SU-DHL-6 (cell line): ENCODE measurements around the gene LOXL1.

Source experiments
- H2AFZ ChIP-seq: fragments of 200-600 bp; sonication (generic); 2 replicates; pipeline ENCODE4 v1.6.1; 2014; ENCODE audit warnings: low read depth, mild to moderate bottlenecking, moderate library complexity, mixed read lengths, antibody characterized with exemption, low read length; ENCODE audit not compliant: severe bottlenecking
- H3F3A ChIP-seq: fragments of 200-600 bp; shearing (Covaris generic); 2 replicates; pipeline ENCODE4 v1.6.0; 2016; ENCODE audit warnings: antibody characterized with exemption, mild to moderate bottlenecking; ENCODE audit not compliant: insufficient read depth
- H3K27ac ChIP-seq: fragments of 200-600 bp; sonication (generic); 2 replicates; pipeline ENCODE4 v1.5.1; 2016; ENCODE audit warnings: low read depth, mild to moderate bottlenecking, low read length, moderate library complexity, mixed read lengths
- H3K27me3 ChIP-seq: fragments of 200-600 bp; sonication (generic), shearing (Covaris generic); 2 replicates; pipeline ENCODE4 v1.6.0; 2014; ENCODE audit warnings: mild to moderate bottlenecking, low read length
- H3K36me3 ChIP-seq: fragments of 200-600 bp; sonication (generic); 2 replicates; pipeline ENCODE4 v1.6.1; 2014; ENCODE audit warnings: mild to moderate bottlenecking, low read length, mixed read lengths
- H3K4me2 ChIP-seq: fragments of 300-600, 200-600 bp; shearing (Covaris generic), sonication (generic); 2 replicates; pipeline ENCODE4 v1.6.0; 2014; ENCODE audit warnings: low read length, low read depth, mild to moderate bottlenecking; ENCODE audit not compliant: poor library complexity, severe bottlenecking
- H3K4me3 ChIP-seq: fragments of 200-600 bp; sonication (generic); 2 replicates; pipeline ENCODE4 v1.5.1; 2014; ENCODE audit warnings: antibody characterized with exemption, low read length, mild to moderate bottlenecking, mixed read lengths; ENCODE audit not compliant: insufficient read depth, poor library complexity, severe bottlenecking
- H3K79me2 ChIP-seq: fragments of 200-600 bp; sonication (generic); 2 replicates; pipeline ENCODE4 v1.6.1; 2014; ENCODE audit warnings: mild to moderate bottlenecking, low read length, moderate library complexity; ENCODE audit not compliant: insufficient read depth
- H3K9ac ChIP-seq: fragments of 200-600 bp; sonication (generic); 2 replicates; pipeline ENCODE4 v1.7.0; 2014; ENCODE audit warnings: mild to moderate bottlenecking, low read length
- H3K9me2 ChIP-seq: fragments of 200-600 bp; sonication (generic); replicated peaks from 2 replicates; pipeline ENCODE4 v1.6.1; 2014; ENCODE audit warnings: low read length; ENCODE audit not compliant: insufficient read depth
- H3K9me3 ChIP-seq: fragments of 200-600 bp; sonication (generic); 2 replicates; pipeline ENCODE4 v1.6.1; 2014; ENCODE audit warnings: low read length, mixed read lengths; ENCODE audit not compliant: insufficient read depth
- H4K20me1 ChIP-seq: fragments of 200-600 bp; sonication (generic); 2 replicates; pipeline ENCODE4 v1.6.1; 2014; ENCODE audit warnings: low read depth, mild to moderate bottlenecking, antibody characterized with exemption, low read length, moderate library complexity, mixed read lengths
- EZH2phosphoT487 ChIP-seq: fragments of 200-600 bp; sonication (generic), shearing (Covaris generic); conservative IDR thresholded peaks from 2 replicates; pipeline ENCODE4 v1.6.1; 2018; ENCODE audit warnings: mild to moderate bottlenecking, antibody characterized with exemption, low read length, moderate library complexity, mixed read lengths
- TF ChIP-seq, protein P1 (sequence below): fragments of 200-600 bp; sonication (generic); IDR thresholded peaks from one replicate; pipeline ENCODE4 v1.5.1; 2017; ENCODE audit warnings: antibody characterized with exemption, mild to moderate bottlenecking, low read length, moderate library complexity; ENCODE audit not compliant: insufficient read depth, poor library complexity, severe bottlenecking

Gene LOXL1

DNA sequence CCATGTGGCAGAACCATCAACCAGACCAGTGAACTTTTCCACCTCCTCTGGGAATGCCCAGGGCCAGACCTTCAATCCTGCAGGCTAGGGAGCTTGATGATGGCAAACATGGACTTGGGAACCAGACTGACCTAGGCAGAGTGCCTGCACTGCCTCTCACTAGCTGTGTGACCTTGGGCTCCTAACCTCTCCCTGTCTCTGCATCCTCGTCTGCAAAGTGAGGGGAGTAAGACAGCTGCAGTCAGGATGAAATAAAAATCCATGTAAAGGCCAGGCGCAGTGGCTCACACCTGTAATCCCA is 17.5 kb upstream of the LOXL1 start:
- H3K27ac ChIP-seq, result no peak overlapping the region
- H3K79me2 ChIP-seq, result no peaks in the 10 kb centered on the region
- H3K9ac ChIP-seq, result no peak overlapping the region
- no peaks in the 10 kb centered on the region for H3K9me2 ChIP-seq
- no peak for TF ChIP-seq EZH2phosphoT487
- TF ChIP-seq, protein P1, sequence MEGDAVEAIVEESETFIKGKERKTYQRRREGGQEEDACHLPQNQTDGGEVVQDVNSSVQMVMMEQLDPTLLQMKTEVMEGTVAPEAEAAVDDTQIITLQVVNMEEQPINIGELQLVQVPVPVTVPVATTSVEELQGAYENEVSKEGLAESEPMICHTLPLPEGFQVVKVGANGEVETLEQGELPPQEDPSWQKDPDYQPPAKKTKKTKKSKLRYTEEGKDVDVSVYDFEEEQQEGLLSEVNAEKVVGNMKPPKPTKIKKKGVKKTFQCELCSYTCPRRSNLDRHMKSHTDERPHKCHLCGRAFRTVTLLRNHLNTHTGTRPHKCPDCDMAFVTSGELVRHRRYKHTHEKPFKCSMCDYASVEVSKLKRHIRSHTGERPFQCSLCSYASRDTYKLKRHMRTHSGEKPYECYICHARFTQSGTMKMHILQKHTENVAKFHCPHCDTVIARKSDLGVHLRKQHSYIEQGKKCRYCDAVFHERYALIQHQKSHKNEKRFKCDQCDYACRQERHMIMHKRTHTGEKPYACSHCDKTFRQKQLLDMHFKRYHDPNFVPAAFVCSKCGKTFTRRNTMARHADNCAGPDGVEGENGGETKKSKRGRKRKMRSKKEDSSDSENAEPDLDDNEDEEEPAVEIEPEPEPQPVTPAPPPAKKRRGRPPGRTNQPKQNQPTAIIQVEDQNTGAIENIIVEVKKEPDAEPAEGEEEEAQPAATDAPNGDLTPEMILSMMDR, result no peak
- H3K27me3 ChIP-seq, result no peaks in the 10 kb centered on the region
- H4K20me1 ChIP-seq, result no peaks in the 10 kb centered on the region
- no peak overlapping the region for H3K4me3 ChIP-seq
- no peaks in the 10 kb centered on the region for H3K9me3 ChIP-seq
- H3K36me3 ChIP-seq, result no peaks in the 10 kb centered on the region
- no peak overlapping the region for H2AFZ ChIP-seq
- H3K4me2 ChIP-seq, result no peak overlapping the region
- H3F3A ChIP-seq, result no peaks in the 10 kb centered on the region

GRCh38 chr15:73909651-73910050 is 16.6 kb upstream of the LOXL1 start:
- H3K9me2 ChIP-seq, result no peaks in the 10 kb centered on the region
- H3K9me3 ChIP-seq, result no peaks in the 10 kb centered on the region
- TF ChIP-seq, protein P1, result no peak
- TF ChIP-seq EZH2phosphoT487, result no peak
- no peak overlapping the region for H3K9ac ChIP-seq
- H3K27me3 ChIP-seq, result no peaks in the 10 kb centered on the region
- no peaks in the 10 kb centered on the region for H3K36me3 ChIP-seq
- no peaks in the 10 kb centered on the region for H3K79me2 ChIP-seq
- H3K27ac ChIP-seq, result no peak overlapping the region
- no peaks in the 10 kb centered on the region for H4K20me1 ChIP-seq
- no peak overlapping the region for H3K4me3 ChIP-seq
- H3K4me2 ChIP-seq, result no peak overlapping the region
- no peaks in the 10 kb centered on the region for H3F3A ChIP-seq
- no peak overlapping the region for H2AFZ ChIP-seq

DNA sequence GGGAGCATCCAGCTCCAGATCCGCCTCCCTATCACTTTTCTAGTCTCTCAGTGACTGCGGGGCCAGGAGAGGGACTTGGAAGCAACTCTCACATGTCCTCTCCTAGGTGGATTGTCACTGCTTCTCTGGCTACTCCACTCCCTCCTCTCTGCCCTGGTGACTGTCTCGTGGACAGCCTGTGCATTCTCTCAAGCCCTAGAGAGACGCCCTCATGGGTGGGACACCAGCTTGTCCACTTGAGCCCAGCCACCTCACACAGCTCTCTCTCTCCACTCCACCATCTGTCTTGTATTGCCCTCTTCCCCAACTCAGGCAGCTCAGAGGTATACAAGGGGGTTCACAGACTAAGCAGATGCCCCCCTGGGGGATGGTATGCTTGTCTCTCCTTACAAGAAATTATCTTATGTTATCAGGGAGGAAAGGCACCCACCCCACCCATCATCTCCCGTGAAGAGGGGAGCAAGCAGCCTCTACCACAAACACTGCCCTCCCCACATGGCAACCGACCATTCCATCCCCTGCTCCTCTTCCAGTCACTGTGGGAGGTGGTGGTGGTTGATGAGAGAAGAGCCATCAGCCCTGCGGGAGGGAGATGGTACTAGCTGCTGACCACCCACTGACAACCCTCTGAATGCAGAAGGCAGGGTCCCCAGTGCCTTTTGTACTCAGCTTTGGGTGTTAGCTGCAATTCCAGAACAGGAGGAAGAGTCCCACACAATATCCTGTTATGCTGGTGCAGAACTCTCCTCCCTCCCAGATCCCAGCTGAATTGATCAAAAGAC is 15.5 kb upstream of the LOXL1 start:
- Histone ChIP-seq H3K9me3 (no peaks in the 10 kb centered on the region), H2AFZ (no peak overlapping the region), H3K4me2 (no peak overlapping the region)

More for the DNA sequence above, 15.5 kb upstream of the LOXL1 start:
- no peak for TF ChIP-seq EZH2phosphoT487
- TF ChIP-seq, protein P1, result no peak
- Histone ChIP-seq H3K79me2 (no peaks in the 10 kb centered on the region), H3K4me3 (no peak overlapping the region), H3K36me3 (no peaks in the 10 kb centered on the region), H3K9ac (no peak overlapping the region), H3F3A (no peaks in the 10 kb centered on the region), H3K9me2 (no peaks in the 10 kb centered on the region), H4K20me1 (no peaks in the 10 kb centered on the region), H3K27me3 (no peaks in the 10 kb centered on the region), H3K27ac (no peak overlapping the region)
